ENCODE measurements around the gene PKD1.

Gene PKD1

DNA sequence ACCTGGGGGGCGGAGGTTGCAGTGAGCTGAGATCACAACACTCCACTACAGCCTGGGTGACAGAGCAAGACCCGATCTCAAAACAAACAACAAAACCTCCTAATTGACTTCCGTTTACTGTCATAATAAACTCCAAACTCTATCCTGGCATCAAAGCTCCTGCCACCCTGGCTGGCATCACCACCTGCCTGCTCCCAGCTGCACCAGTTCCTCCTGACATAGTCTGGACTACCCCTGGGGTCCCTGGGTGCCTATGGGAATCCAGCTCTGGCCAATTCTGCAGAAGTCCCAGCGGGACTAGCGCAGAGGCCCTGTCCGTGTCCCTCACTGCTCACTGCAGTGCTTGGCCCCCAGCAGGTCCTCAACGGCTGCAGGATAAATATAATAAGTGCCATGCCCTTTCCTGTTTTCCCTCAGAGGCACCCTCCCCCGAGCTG, 88.8 kb downstream of the PKD1 start:
- DNase-seq (ENCODE audit: low read depth in 2 of 2), result no peak

DNA sequence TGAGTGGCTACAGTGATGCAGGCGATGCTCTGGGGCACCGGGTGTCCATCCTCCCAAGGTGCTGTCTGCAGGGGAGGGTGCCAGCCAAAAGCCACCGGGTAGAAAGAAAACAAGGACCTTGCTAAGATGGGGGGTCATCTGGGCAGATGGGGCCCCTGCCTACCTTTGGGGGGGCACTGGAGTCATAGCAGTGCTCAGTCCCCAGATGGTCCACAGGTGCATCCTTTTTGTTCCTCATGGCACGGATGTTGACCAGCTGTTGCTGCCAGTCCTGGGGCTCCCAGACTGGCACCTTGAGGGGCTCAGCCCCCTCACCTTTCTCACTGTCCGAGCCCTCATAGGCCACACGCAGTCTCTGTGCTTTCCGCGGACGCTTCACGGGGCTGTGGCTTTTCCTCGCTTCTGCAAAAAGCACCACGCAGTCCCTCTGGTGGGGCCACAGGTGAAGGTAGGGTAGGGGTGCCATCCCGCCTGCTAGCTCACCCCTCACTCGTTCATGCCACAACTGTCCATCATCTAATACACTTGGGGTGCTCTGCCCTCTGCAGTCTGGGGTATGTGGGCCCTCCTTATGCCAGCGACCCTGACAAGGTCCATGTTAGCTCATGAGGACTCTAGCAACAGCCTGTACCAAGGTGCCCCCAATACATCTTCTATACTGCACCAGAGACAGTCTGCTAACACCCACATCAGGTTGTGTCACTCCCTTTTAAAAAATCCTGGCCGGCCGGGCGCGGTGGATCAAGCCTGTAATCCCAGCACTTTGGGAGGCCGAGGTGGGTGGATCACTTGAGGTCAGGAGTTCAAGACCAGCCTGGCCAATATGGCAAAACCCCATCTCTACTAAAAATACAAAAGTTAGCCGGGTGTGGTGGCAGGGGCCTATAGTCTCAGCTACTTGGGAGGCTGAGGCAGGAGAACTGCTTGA, 89.5 kb downstream of the PKD1 start:
- no peak for DNase-seq (ENCODE audit: low read depth in 2 of 2)

DNA sequence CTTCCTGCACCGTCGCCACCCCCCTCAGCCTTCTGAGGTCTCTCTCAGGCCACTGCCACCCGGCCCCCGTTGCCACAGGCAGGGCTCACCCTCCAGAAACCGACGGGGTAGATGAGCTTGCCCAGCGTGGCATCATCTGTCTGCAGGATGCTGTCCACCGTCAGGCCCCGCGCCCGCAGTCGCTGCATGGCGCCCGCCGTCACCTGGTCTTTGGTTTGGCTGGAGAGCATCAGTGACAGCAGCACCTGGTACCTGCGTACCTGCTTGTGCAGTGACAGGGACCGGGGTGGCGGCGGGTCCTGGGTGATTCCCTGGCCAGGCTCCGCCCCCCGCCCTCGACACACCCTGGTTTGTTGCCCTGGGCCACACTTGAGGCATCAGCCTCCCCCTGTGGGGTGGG, 91.2 kb downstream of the PKD1 start:
- DNase-seq (ENCODE audit: low read depth in 2 of 2), result no peak

DNA sequence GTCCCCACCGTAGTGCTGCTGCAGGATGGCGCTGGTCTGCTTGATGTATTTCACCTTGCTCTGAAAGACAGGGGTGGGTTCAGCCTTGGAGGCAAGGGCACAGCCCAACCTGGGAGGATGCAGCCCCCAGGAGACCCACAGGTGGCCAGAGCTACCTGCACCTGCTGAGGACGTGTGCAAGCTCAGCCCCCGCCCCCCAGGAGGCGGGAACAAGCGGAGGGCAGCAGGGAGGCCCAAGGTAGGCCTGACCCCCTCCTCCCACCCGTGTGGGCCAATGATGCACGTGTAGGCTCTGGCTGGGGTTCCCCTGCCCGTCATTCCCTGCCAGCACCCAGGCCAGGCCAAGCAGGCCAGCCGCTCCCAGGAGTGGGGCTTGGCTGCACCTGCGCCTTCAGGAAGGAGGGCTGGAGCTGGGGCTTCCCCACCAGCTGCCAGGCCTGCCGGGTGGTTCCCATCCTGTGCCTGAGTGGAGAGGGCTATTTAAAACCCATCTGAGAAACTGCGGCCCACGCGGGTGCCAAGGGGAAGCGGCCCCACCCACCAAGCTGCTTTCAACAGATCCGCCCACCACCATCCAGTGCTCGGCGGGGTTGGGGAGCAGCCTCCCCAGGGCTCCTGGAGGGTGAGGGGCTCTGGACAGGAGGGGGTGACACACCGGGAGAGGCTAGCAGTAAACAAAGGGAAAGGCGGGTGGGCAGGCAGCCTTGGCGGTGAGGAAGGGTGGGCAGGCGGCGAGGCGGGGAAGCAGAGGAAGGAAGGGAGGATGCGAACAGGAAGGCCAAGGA, 91.8 kb downstream of the PKD1 start:
- no peak for DNase-seq (ENCODE audit: low read depth in 2 of 2)

DNA sequence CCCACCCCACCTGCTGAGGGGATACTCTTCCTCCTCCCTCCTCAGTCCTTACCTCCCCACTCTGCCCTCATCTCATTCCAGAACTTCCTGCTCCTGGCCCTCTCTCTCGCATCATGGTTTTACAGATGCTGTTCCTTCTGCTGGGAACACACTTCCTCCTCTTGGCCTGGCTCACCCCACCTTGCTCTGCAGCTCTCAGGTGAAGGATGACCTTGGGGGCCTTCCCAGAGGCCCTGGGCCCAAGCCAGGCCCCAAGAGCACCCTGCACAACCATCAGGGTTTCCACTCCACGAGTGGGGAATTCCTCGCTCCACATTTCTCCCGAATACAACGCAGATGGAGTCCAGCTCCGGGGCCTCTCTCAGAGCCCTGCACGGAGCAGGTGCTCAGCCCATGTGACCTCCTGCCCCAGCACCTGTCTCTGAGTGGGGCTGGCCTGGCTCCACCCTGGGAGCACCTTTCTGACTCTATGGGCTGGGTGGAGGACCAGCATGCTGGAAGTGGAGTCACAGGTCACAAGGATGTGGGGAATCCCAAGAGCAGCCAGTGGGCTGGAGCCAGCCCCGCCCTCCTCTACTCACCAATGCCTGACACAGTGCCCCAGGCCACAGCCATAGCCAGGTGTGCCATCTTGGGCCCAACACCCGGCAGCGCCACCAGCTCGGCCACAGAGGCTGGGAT, 92.6 kb downstream of the PKD1 start:
- DNase-seq (ENCODE audit: low read depth in 2 of 2), result no peak

DNA sequence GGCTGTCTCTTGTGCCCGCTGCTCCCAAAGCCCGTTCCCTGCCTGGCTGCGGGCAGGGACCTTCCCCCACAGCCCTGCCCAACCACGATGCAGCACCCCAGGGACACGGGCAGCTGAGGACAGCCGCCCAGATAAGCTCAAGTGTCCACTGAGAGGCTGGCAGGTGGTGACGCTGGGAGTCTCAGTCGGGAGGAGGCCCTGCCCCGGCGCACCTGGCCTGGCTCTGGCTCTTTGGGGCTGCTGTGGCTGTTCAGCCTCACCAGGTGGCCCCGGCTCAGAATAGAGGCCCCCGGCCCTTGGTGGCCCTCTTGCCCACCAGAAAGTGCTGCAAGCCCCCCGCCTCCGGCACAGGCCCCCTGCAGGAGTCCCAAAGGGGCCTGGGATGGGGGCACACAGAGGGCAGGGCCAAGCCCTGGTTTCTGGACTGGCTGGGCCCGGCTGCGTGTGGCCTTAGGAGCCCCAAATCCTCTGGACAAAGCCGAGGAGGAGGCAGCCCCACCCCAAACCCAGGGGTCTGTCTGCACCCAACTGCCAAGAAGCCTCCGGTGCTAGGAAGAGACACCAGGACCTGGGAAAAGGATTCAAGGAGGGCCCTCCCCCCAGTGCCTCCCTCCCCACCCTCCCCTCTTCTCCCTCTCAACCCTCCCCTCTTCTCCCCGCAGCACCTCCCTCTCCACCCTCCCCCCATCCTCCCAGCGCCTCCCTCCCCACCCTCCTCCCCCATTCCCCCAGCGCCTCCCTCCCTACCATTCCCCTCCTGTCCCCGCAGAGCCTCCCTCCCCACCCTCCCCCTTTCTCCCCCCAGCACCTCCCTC, 93.3 kb downstream of the PKD1 start:
- DNase-seq (ENCODE audit: low read depth in 2 of 2), result no peak

DNA sequence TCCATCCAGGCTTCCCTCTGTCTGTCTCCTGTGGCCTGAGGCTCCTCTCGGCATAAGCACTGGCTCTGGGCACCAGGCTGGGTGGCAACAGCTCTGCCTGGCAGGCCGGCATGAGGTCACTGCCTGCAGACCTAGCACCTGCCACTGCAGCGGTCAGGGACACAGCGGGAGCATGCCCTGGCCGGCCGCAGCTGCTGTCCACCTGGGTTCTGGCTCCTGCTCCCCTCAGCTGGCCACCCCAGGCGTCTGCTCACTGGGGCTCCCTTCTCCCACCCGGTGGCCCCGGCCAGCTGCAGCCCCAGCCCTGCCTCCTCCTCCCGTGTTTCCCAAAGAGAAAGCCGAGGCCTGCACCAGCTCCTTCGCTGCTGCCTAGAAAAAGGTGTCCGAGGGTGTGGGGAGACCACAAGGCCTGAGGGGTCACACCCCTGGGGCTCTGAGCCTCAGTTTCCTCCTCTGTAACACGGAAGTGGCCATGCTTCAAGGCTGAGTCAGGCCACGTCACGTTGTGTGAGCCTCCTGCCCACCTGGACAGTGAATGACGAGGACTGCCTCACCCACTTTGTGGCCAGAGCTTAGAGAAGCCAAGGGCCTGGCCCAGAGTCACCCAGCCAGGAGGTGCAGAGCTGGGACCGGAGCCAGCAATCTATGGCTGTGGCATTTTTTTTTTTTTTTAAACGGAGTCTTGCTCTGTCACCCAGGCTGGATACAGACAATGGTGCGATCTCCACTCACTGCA, 94.7 kb downstream of the PKD1 start:
- no peak for DNase-seq (ENCODE audit: low read depth in 2 of 2)

DNA sequence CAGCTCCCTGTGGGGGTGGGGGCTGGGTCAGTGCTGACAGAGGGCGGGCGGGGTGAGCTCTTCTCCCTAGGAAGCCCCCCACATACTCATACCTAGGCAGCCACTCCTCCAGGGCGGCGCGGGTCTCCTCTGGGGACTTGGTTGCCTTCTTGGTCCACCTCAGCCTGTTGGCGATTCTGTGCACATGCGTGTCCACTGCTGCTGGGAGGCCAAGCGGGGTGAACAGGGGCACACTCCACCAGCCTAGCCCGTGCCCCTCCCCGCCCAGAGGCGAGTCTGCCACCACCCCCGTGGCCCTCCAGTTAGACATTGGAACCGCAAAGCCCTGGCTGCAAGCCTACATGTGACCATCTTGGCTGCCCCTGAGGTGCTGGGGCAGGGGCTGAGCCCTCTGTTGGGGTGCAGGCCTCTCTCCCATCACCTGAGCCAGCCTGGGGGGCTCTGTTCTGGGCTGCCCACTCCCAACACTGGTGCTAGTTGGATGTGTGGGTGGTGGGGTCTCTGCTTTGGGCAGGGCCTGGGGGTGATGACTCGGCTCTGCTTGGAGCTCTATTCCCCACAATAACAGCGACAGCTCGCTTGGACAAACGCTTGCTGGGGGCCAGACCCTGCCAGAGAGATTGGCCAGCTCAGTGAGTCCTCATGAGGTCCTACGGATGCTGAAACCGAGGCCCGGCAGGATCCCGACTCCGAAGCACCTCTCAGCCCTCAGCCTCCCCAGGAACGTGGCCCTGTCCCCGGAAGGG, 95.5 kb downstream of the PKD1 start:
- no peak for DNase-seq (ENCODE audit: low read depth in 2 of 2)

DNA sequence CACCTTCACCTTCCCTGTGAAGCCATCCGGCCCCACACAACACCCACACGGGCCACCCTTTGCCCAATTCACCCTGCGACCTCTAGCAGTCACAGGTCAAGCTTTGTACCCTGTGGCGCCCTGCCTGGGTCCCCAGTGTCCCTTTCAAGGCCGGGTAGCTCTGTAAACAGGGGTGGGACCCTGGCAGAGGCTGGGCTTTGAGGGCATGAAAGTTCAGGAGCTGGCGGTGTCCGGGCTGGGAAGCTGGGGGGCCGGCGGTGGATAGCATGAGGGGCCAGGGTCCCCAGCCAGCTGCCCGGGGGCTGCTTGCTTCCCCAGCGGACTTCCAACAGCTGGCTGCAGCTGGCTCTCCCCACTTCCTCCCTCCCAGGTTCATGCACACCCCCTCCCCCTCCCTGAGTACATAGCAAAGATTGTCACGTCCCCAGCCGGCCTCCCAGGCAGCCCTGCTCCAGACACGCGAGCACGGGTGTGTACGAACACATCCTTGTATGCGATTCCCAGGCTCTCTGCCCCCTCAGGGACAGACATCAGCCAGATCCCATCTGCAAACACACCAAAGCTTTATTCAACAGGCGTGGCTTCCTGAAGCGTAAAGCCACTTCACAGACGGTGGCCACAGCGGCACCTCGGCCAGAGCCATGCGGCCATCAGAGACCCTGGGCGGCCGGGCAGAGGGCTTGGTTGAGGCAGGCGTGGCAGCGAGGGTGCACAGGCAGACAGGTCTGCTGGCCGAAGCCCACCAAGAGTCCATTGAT, 96.2 kb downstream of the PKD1 start:
- no peak for DNase-seq (ENCODE audit: low read depth in 2 of 2)
